SK-N-SH (cell line): ENCODE results near the gene RBL2. TPM values are rescaled to one million over a fixed set of nuclear protein-coding genes. Genes with fewer than 3 reads are reported as not detected.
A peak's percentile ranks its signal among the peaks of the same experiment; 100 is the strongest.
"Not testable (repeated sequence)": the region's sequence is repeated elsewhere in the genome, so short reads cannot be mapped to it uniquely, and the experiment has no call there.

ENCODE experiments used
- CTCF ChIA-PET: fragments of 300-600, 350-600 bp; formaldehyde crosslinking; extraction: SDS; loops from one replicate; lab custom pipeline; 2021; lab: Yijun Ruan, JAX
- POLR2A ChIA-PET: fragments of 350-600 bp; sonication (Branson Sonifier 250); formaldehyde crosslinking; extraction: SDS; loops from one replicate; lab custom pipeline; 2020; ENCODE audit warnings: antibody characterized with exemption, inconsistent platforms; lab: Yijun Ruan, JAX
- DNase-seq: peaks from one replicate; pipeline ENCODE4 v3.0.0; 2012
- H2AFZ ChIP-seq: fragments of 200-600 bp; sonication (generic); 2 replicates; pipeline ENCODE4 v1.8.1; 2016; ENCODE audit warnings: antibody characterized with exemption, mild to moderate bottlenecking, low read depth
- H3F3A ChIP-seq: fragments of 200-600 bp; sonication (generic); replicated peaks from 2 replicates; pipeline ENCODE3; 2016; ENCODE audit warnings: antibody characterized with exemption, mild to moderate bottlenecking; ENCODE audit not compliant: insufficient read depth
- H3K27ac ChIP-seq, 2 experiments: fragments of 200-500 bp in 1 of 2; fragments of 200-600 bp in 1 of 2; sonication (Bioruptor generic) in 1 of 2; sonication (generic), shearing (Covaris generic) in 1 of 2; 2 replicates each; pipeline versions ENCODE4 v1.5.1 to v1.6.1; 2014 to 2016; ENCODE audit warnings: low read depth in 2 of 2, inconsistent platforms in 1 of 2, low read length in 1 of 2, mild to moderate bottlenecking in 1 of 2, mixed read lengths in 1 of 2
- H3K27me3 ChIP-seq: fragments of 200-600 bp; sonication (generic), shearing (Covaris generic); 2 replicates; pipeline ENCODE4 v1.6.1; 2016; ENCODE audit warnings: mixed run types; ENCODE audit not compliant: insufficient read depth
- H3K36me3 ChIP-seq, 2 experiments: fragments of 200-500 bp in 1 of 2; fragments of 200-600 bp in 1 of 2; sonication (Bioruptor generic) in 1 of 2; sonication (generic) in 1 of 2; replicated peaks in 1 of 2; 2 replicates each; pipeline versions ENCODE3 to v1.5.1; 2014 to 2016; ENCODE audit warnings: low read length in 1 of 2, mild to moderate bottlenecking in 1 of 2; ENCODE audit not compliant: insufficient read depth in 2 of 2, control insufficient read depth in 1 of 2
- H3K4me1 ChIP-seq, 2 experiments: fragments of 200-500 bp in 1 of 2; fragments of 200-600 bp in 1 of 2; sonication (Bioruptor generic) in 1 of 2; sonication (generic), shearing (Covaris generic) in 1 of 2; 2 replicates each; pipeline versions ENCODE4 v1.5.1 to v1.6.1; 2014 to 2016; ENCODE audit warnings: low read depth in 1 of 2, low read length in 1 of 2, mixed run types in 1 of 2; ENCODE audit not compliant: insufficient read depth in 2 of 2, control insufficient read depth in 1 of 2
- H3K4me2 ChIP-seq: fragments of 200-600 bp; sonication (generic), shearing (Covaris generic); 2 replicates; pipeline ENCODE4 v1.6.1; 2017; ENCODE audit warnings: mixed run types
- H3K4me3 ChIP-seq, 2 experiments: fragments of 200-500 bp in 1 of 2; fragments of 200-600 bp in 1 of 2; sonication (Bioruptor generic) in 1 of 2; sonication (generic), shearing (Covaris generic) in 1 of 2; 2 replicates each; pipeline versions ENCODE4 v1.5.1 to v1.8.1; 2014 to 2016; ENCODE audit warnings: low read depth in 2 of 2, inconsistent platforms in 1 of 2, low read length in 1 of 2, mild to moderate bottlenecking in 1 of 2, mixed read lengths in 1 of 2, moderate library complexity in 1 of 2
- H3K79me2 ChIP-seq: fragments of 200-600 bp; sonication (generic); 2 replicates; pipeline ENCODE4 v1.8.1; 2017; ENCODE audit warnings: mild to moderate bottlenecking; ENCODE audit not compliant: insufficient read depth
- H3K9ac ChIP-seq: fragments of 200-600 bp; sonication (generic); 2 replicates; pipeline ENCODE4 v1.6.1; 2017; ENCODE audit warnings: mixed run types
- H3K9me2 ChIP-seq: fragments of 200-600 bp; sonication (generic); 2 replicates; pipeline ENCODE4 v1.6.1; 2017; ENCODE audit warnings: mixed run types
- H3K9me3 ChIP-seq: fragments of 200-600 bp; sonication (generic); 2 replicates; pipeline ENCODE4 v1.6.1; 2017; ENCODE audit warnings: mixed run types, mild to moderate bottlenecking, moderate library complexity
- H4K20me1 ChIP-seq: fragments of 200-600 bp; sonication (generic); 2 replicates; pipeline ENCODE4 v1.6.1; 2017; ENCODE audit warnings: mild to moderate bottlenecking, mixed run types; ENCODE audit not compliant: insufficient read depth
- CHD2 ChIP-seq: fragments of 150-350 bp; IDR thresholded peaks from 2 replicates; pipeline ENCODE4 v1.6.1; 2018; ENCODE audit warnings: low read length; ENCODE audit not compliant: partially characterized antibody
- CTCF ChIP-seq: fragments of 200-600 bp; sonication (generic); IDR thresholded peaks from 2 replicates; pipeline ENCODE4 v1.6.1; 2017; ENCODE audit warnings: antibody characterized with exemption, mild to moderate bottlenecking, moderate library complexity
- FOXM1 ChIP-seq: IDR thresholded peaks from 2 replicates; pipeline ENCODE4 v1.4.0; 2012; ENCODE audit warnings: low read depth, mild to moderate bottlenecking
- IRF3 ChIP-seq: fragments of 150-350 bp; IDR thresholded peaks from 2 replicates; pipeline ENCODE4 v1.6.1; 2016; ENCODE audit warnings: mild to moderate bottlenecking, low read depth, low read length
- MEF2A ChIP-seq: IDR thresholded peaks from 2 replicates; pipeline ENCODE4 v1.4.0; 2012; ENCODE audit warnings: low read depth, borderline replicate concordance
- MXI1 ChIP-seq: IDR thresholded peaks from 2 replicates; pipeline ENCODE4 v1.6.1; 2012; ENCODE audit warnings: mild to moderate bottlenecking, low read depth, low read length, improper control_type of control experiment
- NRF1 ChIP-seq: IDR thresholded peaks from 2 replicates; pipeline ENCODE4 v1.6.1; 2012; ENCODE audit warnings: low read depth, mild to moderate bottlenecking, low read length
- PBX3 ChIP-seq: IDR thresholded peaks from 2 replicates; pipeline ENCODE4; 2012
- POLR2AphosphoS5 ChIP-seq: IDR thresholded peaks from 2 replicates; pipeline ENCODE4 v1.6.1; 2012; ENCODE audit warnings: low read depth, low read length
- RFX5 ChIP-seq: IDR thresholded peaks from 2 replicates; pipeline ENCODE4 v1.6.1; 2012; ENCODE audit warnings: mild to moderate bottlenecking, improper control_type of control experiment, low read length
- TAF1 ChIP-seq: IDR thresholded peaks from 2 replicates; pipeline ENCODE4 v1.6.1; 2012; ENCODE audit warnings: low read depth, mild to moderate bottlenecking, low read length, moderate library complexity, borderline replicate concordance
- TCF12 ChIP-seq: IDR thresholded peaks from 2 replicates; pipeline ENCODE4 v1.4.0; 2012
- TEAD4 ChIP-seq: IDR thresholded peaks from 2 replicates; pipeline ENCODE4 v1.4.0; 2012; ENCODE audit warnings: mild to moderate bottlenecking, borderline replicate concordance; ENCODE audit not compliant: insufficient read depth
- USF1 ChIP-seq: IDR thresholded peaks from 2 replicates; pipeline ENCODE4 v1.4.0; 2012; ENCODE audit warnings: low read depth, borderline replicate concordance
- ZBTB33 ChIP-seq: IDR thresholded peaks from 2 replicates; pipeline ENCODE4 v1.4.0; 2012; ENCODE audit warnings: low read depth, borderline replicate concordance
- WGBS: methylation state at CpG from one replicate; pipeline ENCODE4 v1.1.6; 2017; ENCODE audit warnings: low lambda C conversion rate; 5-methylcytosine and 5-hydroxymethylcytosine counted together
- polyA plus RNA-seq, 3 experiments: library from polyadenylated mRNA; depleted of rRNA; stranded (reverse); fragments of >200 nt; gene quantifications; 2 replicates each; pipeline ENCODE4 v1.2.3, GENCODE V29; 2012

RBL2 gene
- polyA plus RNA-seq, 1 of the 3 experiments (the other 2 are of a cell fraction): 28.0 TPM

- peak; percentile 82 for TF ChIP-seq NRF1
- no peak for TF ChIP-seq FOXM1
- TF ChIP-seq POLR2AphosphoS5: no peak
- TF ChIP-seq CHD2: peak; percentile 33
- no peak for TF ChIP-seq MEF2A
- no peak for TF ChIP-seq USF1
- peak; percentile 65; the same call in 1 of the 2 replicates for TF ChIP-seq ZBTB33
- no peak for TF ChIP-seq RFX5
- no peak for TF ChIP-seq MXI1
- no peak for TF ChIP-seq TAF1
Measured at GRCh38 chr16:53434377-53435065, at the start of gene RBL2 (continued).

GRCh38 chr16:53384610-53385009 lies 49.7 kb upstream of the RBL2 start:
- H3K9me2 ChIP-seq, H3K4me2 ChIP-seq, H3K4me3 ChIP-seq, H2AFZ ChIP-seq, POLR2A ChIA-PET, H3F3A ChIP-seq, DNase-seq, H3K4me1 ChIP-seq, H3K9me3 ChIP-seq, H3K27ac ChIP-seq, H3K27me3 ChIP-seq, H3K79me2 ChIP-seq, H3K36me3 ChIP-seq, H3K9ac ChIP-seq, H4K20me1 ChIP-seq: not testable (repeated sequence)
- CTCF ChIA-PET: interaction anchor here (1.4 kb wide), 1 partner anchor 40 kb away, joined by 3 read pairs; no protein-coding TSS in a partner anchor
- 61% methylated on average over 8 of the region's 8 CpGs for WGBS

GRCh38 chr16:53404959-53405358 lies 29.3 kb upstream of the RBL2 start:
- TF ChIP-seq TEAD4 (no peak), TCF12 (no peak), PBX3 (no peak), CTCF (peak; percentile 34; the same call in 1 of the 2 replicates), RFX5 (no peak), ZBTB33 (no peak), IRF3 (no peak)
- H3K9me2 ChIP-seq: no peaks in the 10 kb centered on the region
- H3K4me3 ChIP-seq: no peak overlapping the region
- no peak overlapping the region for H2AFZ ChIP-seq
- H3K9ac ChIP-seq: no peak overlapping the region
- no peaks in the 10 kb centered on the region for H3K79me2 ChIP-seq
- ChIA-PET CTCF (interaction anchor here (1.4 kb wide), 1 partner anchor 11 kb away, joined by 3 read pairs; no protein-coding TSS in a partner anchor), POLR2A (no interaction called here)
- no peaks in the 10 kb centered on the region for H3K4me1 ChIP-seq
- H3K9me3 ChIP-seq: no peaks in the 10 kb centered on the region
- DNase-seq: no peak
- no peak overlapping the region for H3K4me2 ChIP-seq
- no peaks in the 10 kb centered on the region for H4K20me1 ChIP-seq
- H3F3A ChIP-seq: no peaks in the 10 kb centered on the region
- no peaks in the 10 kb centered on the region for H3K36me3 ChIP-seq
- 18% methylated on average over 2 of the region's 2 CpGs for WGBS
- H3K27ac ChIP-seq: no peak overlapping the region
- H3K27me3 ChIP-seq: no peaks in the 10 kb centered on the region
